Left renal pelvis (tissue), 4 donors: ENCODE measurements around the gene MED13L. TPM values are rescaled to one million over a fixed set of nuclear protein-coding genes. Genes with fewer than 3 reads are reported as not detected.

Experiments used
- DNase-seq, 4 donors: peaks; one replicate each; pipeline ENCODE4 v3.0.0-alpha.2; 2013; ENCODE audit warnings: low read depth in 4 of 4, low spot score in 3 of 4
- polyA plus RNA-seq, 4 donors: library from polyadenylated mRNA; unstranded; fragments of 120-200 nt; gene quantifications; one replicate each; pipeline ENCODE4 v1.2.1, GENCODE V29; 2013; ENCODE audit not compliant: insufficient read length in 4 of 4

Gene MED13L
- polyA plus RNA-seq, 4 donors: 75.8 to 90.8 (median 87.4) TPM

GRCh38 chr12:116280595-116281290 lies 3.2 kb upstream of the MED13L start:
- DNase-seq: no peak

GRCh38 chr12:116278667-116279066 lies 1.2 kb upstream of the MED13L start:
- DNase-seq: no peak

GRCh38 chr12:116278279-116278626 lies 760 bp upstream of the MED13L start:
- DNase-seq: no peak

- DNase-seq: peak in 3 of 4 donors; percentile 56 to 66 (median 56)
Measured at GRCh38 chr12:116276652-116277466, 634 bp downstream of the MED13L start.

- no peak for DNase-seq
Measured at GRCh38 chr12:116274551-116275375, 2.7 kb downstream of the MED13L start.

- no peak for DNase-seq
Measured at GRCh38 chr12:116273813-116274550, 3.5 kb downstream of the MED13L start.

GRCh38 chr12:116267948-116268347 lies 9.5 kb downstream of the MED13L start:
- no peak for DNase-seq

- DNase-seq: no peak
Measured at GRCh38 chr12:116266631-116267349, 10.7 kb downstream of the MED13L start.

- DNase-seq: no peak
Measured at GRCh38 chr12:116266168-116266601, 11.3 kb downstream of the MED13L start.

- no peak for DNase-seq
Measured at GRCh38 chr12:116265351-116266147, 11.9 kb downstream of the MED13L start.

- no peak for DNase-seq
Measured at GRCh38 chr12:116264525-116265070, 12.9 kb downstream of the MED13L start.

GRCh38 chr12:116263844-116264243 lies 13.6 kb downstream of the MED13L start:
- DNase-seq: no peak

- no peak for DNase-seq
Measured at GRCh38 chr12:116263431-116263830, 14.1 kb downstream of the MED13L start.

GRCh38 chr12:116262741-116263140 lies 14.8 kb downstream of the MED13L start:
- DNase-seq: no peak

- no peak for DNase-seq
Measured at GRCh38 chr12:116261525-116262100, 15.9 kb downstream of the MED13L start.

GRCh38 chr12:116259800-116260577 lies 17.5 kb downstream of the MED13L start:
- no peak for DNase-seq

- no peak for DNase-seq
Measured at GRCh38 chr12:116257826-116258225, 19.7 kb downstream of the MED13L start.

- DNase-seq: no peak
Measured at GRCh38 chr12:116257215-116257614, 20.3 kb downstream of the MED13L start.
